ENCODE data around the gene BAHCC1.

Gene BAHCC1

DNA sequence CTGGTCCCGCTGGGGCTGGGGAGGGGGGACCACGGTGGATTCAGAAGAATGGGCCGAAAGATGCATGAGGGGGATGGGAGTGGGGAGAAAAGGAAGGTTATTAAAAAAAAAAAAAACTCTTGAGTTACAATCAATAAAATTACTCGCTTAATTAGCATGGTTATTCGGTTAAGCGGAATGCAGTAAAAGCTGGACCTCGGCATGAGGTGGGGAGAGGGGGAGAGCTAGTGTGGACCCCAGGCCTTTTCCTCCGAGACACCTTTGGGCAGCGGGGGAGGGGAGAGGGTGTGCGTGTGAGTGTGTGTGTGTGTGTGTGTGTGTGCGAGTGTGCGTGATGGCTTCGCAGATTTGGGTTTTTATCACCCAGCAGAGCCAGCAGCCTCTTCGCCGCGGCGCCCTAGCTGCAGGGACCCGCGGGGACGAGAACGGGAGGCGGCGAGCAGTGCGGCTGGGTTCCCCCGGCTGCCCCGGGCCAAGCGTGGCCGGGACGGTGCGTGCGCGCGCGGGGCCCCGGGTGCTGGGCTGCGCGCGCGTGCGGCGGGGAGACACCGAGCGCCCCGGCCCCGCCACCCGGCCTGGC is 3.7 kb downstream of the BAHCC1 start:
- no peak for DNase-seq

DNA sequence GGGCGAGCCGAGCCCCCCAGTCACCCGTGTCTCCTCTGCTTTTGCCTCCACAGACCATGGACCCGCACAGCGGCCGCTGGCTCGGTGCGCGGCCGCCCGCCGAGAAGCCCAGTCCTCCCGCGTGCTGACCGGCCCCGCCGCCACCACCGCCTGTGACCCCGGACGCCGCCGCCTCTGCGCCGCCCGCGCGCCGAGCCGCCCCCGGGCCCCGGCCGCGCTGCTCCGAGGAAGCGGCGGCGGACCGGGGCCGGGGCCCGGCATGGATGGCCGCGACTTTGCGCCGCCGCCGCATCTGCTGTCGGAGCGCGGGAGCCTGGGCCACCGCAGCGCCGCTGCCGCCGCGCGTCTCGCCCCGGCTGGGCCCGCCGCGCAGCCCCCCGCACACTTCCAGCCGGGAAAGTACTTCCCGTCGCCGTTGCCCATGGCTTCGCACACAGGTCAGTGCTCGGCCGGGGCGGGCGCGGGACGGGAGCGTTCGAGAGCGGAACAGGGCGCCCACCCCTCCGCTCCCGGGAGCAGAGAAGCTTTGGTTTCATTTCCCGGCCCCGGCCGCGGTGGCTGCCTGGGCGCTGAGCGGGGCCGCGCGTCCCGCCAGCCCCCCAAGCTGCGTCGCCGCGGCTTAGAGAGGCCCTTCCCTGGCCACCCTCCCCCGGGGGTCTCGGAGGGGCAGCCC is 4.4 kb downstream of the BAHCC1 start:
- DNase-seq, result no peak

DNA sequence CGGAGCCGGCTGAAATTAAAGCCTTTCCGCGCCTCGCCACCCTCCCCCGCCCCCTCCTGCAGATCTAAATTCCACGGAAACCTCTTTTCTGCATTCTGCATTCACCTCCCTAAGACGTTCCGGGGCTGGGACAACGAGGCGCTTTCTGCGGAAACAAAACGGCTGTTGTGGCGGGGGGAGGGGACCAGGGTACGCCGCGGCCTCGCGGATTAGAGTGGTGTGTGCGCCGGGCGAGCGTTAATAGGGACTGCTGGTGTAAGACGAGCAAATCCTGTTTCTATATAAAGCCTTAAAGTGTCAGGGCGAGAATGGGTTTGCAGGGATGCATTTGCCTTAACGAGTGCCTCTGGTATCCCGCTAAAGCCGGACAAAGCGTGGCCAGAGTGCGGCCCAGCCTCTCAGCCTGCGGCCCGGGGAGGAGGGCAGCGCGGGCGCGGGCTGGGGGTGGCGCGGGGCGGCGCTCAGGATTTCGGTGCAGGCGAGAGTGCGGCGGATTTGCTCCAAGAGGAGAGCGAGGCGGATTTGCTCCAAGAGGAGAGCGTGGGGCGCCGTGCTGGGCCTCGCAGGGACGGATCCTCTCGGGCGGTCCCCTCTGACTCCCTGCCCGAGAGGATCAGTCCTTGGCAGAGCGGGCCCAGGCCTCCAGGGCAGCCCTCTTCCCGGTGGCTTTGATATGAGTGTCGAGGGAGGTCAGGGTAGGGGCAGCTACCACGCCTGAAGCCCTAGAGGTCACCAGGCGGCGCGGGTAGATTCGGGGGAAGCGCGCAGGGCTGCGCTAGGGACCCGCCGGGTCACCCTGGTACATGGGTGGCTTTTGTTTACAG is 5.1 kb downstream of the BAHCC1 start:
- DNase-seq, result no peak

DNA sequence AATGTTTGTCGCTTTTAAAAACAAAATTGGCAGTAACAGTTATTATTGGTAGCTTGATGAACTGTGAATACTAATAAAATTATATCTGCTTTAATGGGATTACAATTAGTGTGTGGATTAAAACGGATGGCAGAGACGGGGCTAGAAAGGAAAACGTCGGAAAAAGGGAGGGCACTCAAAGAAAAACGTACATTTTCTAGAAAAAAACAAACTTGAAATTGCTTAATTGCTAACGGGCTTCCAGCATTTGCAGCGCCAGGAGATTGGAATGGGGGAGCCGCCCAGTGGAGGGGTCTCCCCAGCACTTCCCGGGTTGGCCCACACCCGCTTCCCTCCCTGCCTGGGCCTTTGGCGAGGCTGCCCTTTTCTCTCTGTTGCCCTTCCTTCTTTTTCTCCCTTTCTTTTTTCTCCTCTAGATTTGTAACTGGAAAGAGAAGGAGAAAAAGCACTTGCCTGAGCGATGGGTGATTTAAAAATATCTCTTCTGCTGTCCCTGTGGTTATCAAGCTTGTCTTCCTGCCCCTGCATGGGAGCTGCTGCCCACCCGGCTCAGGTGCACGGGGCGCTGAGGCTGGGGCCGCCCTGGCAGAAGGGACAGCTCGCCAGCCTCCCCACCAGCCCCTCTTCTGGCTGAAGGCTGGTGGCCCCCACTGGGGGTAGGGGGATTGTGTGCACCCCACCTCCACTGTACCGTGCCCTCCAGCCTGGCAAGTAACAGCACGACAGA is 5.9 kb downstream of the BAHCC1 start:
- no peak for DNase-seq

DNA sequence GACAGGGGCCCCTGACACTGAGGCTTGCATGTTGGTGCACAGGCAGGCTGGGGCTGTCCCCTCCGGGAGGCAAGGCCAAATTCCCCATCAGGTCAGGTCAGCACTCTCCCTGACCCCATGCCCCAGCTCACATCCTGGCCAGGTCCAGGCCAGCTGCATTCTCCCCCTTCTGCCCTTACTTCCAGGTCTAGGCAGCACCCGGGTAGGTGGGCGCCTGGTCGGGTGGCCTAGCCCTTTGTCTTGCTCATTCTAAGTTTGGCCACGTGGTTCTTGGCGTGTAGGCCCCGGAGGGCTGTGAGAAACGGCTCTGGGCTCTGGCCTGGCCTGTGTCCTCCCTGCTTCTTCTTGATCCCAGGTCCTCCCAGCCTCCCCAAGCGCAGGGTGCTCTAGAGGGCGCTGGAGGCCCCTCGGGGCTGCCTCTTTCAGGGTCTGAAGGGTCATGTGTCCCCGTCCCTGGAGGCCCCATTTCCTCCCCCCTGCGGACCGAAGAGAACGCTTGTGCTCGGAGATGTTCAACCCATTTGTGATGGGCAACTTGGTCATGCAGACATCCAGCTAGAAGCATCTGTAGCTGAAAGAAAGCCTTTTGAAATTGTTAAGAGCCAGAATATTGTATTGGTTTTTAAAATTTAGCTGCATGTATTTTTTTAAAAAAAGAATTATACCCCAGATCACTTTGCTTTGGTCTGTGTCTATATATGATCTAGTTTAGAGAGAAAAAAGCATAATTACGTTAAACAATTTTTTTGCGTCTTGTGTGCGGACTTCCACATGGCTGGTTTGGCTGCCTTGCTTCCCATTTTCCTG is 6.7 kb downstream of the BAHCC1 start:
- no peak for DNase-seq

DNA sequence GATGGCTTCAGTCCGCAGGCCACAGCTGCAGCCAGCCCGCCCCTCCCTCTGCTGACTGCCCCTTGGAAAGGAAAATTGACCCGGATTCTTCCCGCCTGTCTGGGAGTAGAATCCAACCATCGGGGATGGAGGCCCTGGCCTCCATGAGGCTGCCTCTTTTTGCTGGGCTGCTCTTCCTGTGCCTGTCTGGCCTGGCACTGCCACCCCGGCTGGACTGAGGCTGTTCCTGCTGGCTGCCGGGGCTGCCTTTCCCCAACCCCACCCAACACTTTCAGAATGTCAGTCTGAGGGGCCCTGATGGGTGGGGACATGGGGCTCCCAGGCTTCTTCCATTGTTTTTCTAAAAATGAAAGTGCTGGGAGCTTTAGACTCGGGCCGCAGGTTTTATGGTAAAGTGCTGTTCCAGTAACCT is 7.3 kb downstream of the BAHCC1 start:
- DNase-seq, result no peak

DNA sequence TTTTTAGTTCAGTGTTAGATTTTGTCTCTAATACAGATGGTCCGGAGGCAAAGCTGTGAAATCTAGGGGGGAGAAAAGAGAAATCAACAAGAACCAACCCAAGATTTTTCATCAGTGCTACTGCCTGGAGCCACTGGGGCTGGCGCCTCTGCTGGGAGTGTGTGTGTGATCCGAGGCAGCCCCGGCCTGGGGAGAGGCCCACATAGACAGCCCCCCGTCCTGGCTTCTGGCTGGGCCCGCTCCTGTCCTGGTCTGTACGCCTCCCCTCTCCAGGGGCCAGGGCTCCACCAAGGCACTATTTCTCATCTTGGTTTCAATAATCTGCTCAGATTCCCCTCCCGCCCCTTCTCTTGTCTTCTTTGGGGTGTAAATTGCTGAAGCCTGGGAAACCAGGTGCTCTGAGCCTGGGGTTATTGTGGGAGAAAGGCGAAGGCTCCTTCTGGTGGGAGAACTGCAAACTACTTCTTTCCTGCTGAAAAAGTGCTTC is 7.8 kb downstream of the BAHCC1 start:
- no peak for DNase-seq

DNA sequence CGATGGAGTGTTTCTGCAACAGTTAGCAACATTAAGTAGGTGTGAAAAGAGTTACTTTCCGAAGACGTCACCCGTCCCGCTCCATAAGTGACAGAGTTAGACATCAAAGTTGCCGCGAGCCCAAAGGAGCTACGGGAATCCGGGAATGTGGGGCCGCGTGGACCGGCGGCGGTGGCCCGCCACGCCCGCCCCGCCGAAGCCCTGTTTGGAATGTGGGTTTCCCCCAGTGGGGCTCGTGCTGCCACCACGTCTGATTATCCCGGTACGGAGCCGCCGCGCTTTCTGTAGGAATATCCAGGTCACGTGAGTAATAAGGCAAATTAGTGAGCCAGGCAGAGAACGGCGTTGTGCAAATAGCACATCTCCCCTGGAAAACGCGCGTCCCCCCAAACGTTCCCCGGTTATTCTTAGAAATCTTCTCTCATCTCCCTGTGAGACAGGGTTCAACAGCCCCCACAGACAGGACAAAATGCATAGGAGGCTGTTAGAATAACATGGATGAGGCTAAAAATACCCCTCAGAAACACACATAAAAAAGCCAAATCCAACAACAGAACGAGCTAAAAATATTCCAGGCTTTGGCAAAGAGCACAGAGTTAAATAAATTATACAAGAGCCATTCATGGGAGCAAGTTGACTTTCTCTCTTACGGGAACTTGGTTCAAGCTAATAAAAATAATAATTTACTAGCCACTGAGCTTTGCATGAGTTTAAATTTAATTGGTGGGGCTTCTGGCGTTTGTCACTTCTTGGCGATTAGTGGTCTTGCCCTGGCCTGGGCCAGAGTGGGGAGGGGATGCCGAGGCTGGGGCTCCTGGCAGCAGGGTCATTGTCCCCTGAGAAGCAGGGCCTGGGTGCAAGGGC is 8.6 kb downstream of the BAHCC1 start:
- DNase-seq, result no peak

DNA sequence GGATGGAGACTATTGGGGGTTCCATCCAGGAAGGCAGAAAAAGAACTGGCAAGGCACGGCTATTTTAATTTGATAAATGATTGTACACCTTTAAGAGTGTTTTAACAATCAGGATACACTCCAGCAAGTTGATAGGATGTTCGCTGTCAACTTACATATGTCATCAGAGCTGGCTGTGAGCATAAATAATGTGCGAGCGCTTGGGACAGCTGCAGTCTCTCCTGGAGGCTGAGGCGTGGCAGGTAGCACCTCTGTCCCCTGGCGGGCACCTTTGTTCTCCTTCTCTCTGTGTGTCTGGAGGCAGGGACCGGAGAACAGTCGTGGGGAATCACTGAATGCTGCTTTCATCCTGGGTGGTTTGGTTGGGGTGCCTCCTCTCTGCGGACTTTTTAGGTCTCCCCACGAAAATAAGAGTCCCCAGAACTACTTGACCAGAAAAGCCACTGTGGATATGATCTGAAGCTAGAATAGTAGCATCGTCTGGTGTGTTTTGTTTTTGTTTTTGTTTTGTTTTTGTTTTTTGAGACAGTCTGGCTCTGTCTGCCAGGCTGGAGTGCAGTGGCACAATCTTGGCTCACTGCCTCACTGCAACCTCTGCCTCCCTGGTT is 9.4 kb downstream of the BAHCC1 start:
- DNase-seq, result no peak

DNA sequence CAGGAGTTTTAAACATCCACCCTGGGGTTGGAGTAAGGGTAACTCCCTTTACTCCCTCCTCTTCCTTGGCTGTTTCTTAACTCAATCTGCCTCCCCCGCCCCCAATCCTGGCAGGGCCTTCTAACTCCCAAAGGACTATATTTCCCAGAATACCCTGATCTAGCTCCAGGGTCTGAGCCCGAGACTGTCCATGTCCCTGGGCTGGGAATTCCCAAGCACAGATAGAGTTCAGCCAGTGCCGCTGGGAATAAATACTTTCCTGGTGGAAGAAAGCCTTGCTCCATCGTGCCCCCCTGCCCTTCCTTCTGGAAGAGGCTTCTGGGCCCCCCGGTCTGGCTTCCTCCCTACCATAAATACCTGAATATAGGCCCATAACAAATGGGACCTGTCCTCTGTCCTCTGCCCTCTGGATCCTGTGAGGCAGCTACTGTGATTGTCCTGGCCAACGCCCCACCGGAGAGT is 10.2 kb downstream of the BAHCC1 start:
- no peak for DNase-seq

DNA sequence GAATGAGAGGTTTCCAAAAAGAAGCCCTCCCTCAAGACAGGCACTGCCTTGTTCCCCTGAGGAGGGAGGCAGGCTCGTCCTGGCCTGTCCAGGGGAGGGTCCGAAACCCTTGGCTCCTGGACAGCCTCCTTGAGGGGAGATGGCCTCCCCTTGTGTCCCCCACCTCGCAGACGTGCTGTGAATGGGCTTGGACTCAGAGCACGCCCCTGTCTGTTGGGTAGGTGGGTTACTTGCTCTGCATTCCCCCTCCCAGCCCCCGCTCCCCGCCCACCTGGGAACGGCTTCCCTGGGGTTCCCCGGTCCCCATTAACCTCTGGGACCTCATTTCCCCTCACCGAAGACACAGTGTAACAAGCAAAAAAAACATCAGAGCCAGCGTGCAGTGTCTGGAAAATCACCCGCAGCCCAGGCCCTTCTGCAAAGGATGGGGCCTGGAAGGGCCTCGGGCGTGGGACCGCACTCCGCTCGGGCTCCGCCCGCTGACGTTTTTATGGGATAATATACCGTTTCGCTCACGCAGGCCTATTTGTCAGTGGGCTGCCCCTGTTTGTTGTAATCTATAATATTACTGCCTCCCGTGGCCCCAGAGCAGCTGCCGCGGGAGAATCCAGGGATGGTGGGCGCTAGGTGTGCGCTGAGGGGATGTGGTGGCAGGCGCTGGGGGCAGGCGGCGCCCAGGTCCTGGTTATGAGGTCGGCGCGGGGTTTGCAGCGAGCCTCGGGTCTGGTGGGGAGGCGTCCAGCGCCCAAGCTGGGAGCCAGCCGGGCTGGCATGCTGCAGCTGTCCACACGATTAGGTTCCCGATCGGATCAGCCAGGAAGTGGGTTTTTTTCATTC is 11.1 kb downstream of the BAHCC1 start:
- DNase-seq, result no peak

DNA sequence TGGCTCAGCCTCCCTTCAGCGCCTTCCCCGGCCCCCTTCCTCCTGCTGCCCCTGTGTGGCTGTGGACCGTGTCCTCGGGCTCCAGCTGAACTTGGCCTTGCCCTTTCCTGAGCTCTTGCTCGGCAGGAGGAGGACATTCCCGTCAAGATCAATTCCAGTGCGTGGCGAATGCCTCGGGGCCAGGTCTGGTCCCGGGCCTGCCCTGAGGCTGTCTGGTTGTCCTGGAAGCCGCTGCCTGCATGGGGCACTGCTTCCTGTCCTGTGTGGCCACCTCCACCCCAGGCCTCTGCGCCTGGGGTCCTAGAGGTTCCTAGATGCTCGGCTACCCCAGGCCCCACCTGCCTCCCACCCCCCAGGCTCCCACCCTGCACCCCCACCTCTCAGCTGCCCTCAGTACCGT is 12.8 kb downstream of the BAHCC1 start:
- no peak for DNase-seq

DNA sequence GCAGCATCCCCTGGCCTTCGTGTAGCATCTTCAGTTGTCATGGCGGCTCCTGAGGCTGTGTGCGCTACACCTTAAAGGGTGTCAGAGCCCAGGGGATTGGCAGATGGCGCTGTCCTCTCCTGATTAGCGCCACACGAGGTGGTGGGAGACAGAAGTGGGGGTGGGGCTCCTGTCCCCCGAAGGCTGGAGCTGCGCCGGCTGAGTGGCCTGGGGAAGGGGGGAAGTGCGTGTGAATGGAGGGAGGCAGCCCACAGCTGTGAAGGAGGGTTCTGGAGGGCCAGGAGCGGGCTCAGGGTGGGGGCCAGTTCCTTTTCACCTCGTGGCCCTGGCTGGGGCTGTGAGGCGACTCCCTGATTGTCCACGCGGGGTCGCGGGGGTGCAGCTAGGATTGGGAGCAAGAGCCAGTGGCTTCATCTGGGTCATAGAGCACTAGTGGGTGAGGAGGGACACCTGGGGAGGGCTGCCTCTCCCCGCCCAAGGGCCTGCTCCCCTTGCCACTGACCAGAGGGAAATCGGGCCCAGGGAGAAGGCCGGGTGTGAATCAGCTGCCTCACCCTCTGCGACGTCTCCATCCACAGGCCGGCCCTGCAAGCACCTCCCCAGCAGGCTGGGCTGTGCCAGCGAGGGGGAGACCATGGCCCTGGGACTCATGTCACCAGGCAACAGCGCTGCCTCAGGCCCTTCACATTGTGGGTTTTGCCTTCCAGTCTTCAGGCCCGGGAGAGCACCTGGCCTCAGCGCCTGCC is 14.1 kb downstream of the BAHCC1 start:
- no peak for DNase-seq

DNA sequence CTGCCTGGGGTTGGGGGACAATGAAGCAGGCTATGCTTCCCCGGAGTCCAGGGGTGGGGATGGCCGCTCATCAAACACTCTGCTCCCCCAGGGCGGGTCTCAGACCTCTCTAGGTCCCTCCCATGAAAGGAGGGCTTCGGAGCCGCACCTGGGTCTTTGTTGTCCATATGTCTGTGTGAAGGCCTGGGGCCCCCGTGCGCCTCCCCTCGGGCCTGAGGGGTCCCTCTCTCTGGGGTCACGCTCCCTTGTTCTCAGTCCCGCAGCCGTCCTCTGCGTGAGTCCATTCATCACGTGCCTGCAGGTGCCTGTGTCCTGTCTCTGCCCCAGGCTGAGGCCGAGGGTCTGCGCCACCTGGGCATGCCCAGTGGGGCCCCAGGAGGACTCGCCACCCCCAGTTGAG is 15.6 kb downstream of the BAHCC1 start:
- no peak for DNase-seq

DNA sequence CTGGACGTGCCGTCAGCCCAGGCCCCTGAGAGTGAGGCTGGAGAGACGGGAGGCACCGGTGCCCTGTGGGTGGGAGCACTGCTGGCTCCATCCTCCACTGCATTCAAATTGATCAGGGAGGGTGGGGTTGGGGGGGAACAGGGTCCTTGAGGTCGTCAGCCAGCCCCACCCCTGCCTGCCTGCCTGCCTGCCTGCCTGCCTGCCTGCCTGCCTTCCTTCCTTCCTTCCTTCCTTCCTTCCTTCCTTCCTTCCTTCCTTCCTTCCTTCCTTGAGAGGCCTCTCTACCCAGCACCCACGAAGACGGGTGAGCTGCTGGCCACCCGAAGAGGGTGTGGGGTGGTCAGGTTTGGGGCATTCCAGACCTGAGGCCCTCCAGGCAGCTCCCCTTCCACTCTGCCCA is 16.0 kb downstream of the BAHCC1 start:
- DNase-seq, result no peak

DNA sequence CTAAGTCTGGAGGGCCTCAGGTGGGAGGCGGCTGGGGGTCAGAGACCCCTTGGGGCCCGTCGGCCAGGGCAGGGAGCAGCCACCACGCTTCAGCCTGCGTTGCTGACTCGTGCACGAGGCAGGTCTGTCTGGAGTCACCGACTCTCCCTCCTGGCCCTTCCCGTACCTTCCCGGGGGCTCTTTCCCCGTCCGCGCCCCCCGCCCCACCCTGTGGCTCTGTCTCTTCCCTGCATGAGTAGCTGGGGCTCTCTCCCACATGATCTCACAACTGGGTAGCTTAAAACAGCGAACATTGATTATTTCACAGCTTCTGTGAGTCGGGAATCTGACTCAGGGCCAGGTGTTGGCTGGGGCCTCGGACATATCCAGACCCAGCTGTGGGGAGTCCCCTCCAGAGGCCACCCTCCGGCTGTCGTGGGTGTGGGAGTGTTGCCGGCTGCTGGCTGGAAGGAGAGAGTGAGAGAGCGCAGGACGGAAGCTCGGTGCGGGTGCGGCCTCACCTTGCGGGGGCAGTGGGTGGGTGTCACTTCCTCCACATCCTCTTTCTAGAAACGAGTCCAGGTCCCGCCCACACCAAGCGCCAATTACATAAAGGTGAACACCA is 17.3 kb downstream of the BAHCC1 start:
- no peak for DNase-seq

DNA sequence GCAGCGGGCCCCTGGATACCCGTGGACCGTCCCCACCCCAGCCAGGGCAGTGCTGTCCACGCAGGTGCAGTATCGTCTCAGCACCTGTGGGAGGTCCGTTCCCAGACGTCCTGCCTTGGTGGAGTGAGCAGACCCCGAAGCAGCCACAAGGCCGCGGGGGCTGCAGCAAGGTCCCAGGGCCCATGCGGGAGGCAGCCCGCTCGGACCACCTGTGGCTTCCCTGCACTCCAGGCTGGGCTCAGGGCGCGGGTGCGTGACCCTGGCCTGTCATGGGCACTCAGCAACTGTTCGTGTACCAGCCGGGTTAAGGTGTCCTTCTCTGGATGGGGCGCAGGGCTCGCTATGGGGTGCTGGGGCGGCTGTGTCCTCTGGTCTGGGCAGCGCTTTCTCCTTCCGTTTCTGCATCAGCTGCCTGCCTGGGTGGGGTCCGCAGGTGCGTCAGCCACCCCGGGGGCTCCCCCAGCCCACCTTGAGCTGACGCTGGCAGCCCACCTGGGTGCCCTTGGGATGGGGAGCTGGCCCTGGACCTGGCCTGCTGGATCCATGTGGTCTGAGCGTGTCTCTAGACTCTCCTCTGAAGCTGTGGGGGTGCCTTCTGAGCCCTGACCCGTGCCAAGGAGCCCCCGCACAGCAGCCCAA is 18.4 kb downstream of the BAHCC1 start:
- DNase-seq, result no peak

Data from NCI-H2171 (cell line).